K562 (cell line): Measurements from ENCODE around the gene CFAP410. TPM values are rescaled to one million over a fixed set of nuclear protein-coding genes. Genes with fewer than 3 reads are reported as not detected.

Source experiments
- ATAC-seq: fragments of 200-7000 bp; cut with Tn5 transposase; 3 replicates; pipeline ENCODE4 v1.9.1; 2020; ENCODE audit warnings: moderate library complexity
- BruUV-seq: library from RNA; stranded (reverse); fragments of 400-500 nt; replicated peaks from 2 replicates; lab custom pipeline; 2021; lab: Mats Ljungman, UMichigan
- CTCF ChIA-PET: fragments of 300-600 bp; formaldehyde crosslinking; extraction: SDS; loops from one replicate; lab custom pipeline; 2021; ENCODE audit warnings: low intra/inter-chr PET ratio; lab: Yijun Ruan, JAX
- POLR2A ChIA-PET: fragments of 300-600, 350-650 bp; sonication (Branson Sonifier 250); formaldehyde crosslinking; extraction: SDS; loops from one replicate; lab custom pipeline; 2021; ENCODE audit warnings: antibody characterized with exemption, inconsistent platforms; lab: Yijun Ruan, JAX
- DNase-seq, 4 experiments: peaks; one replicate each; pipeline versions ENCODE4 v3.0.0 to v3.0.0-alpha.2; 2011 to 2018; ENCODE audit warnings: low spot score in 3 of 4, mixed read lengths in 3 of 4; ENCODE audit errors: extremely low read depth in 1 of 4
- FAIRE-seq: peaks from 2 replicates; lab custom pipeline; 2011; peaks lifted over from hg19 to GRCh38; lab: Jason Lieb, UNC
- H2AFZ ChIP-seq: 2 replicates; pipeline ENCODE4 v1.6.0; 2011; ENCODE audit warnings: low read depth, low read length, control low read depth, inconsistent platforms
- H3K27ac ChIP-seq: fragments of 200-600 bp; 3 replicates; pipeline ENCODE4 v1.8.0; 2011; ENCODE audit warnings: low read depth, mild to moderate bottlenecking, control low read depth, inconsistent platforms, low read length, moderate library complexity, mixed read lengths; ENCODE audit errors: extremely low read depth
- H3K27me3 ChIP-seq, 2 experiments: fragments of 300-600 bp in 1 of 2; 2 replicates in 1 of 2; 3 replicates in 1 of 2; pipeline versions ENCODE4 v1.6.0 to v1.8.0; 2011; ENCODE audit warnings: inconsistent platforms in 2 of 2, low read length in 2 of 2, mild to moderate bottlenecking in 1 of 2, mixed read lengths in 1 of 2, moderate library complexity in 1 of 2; ENCODE audit not compliant: control insufficient read depth in 2 of 2, insufficient read depth in 2 of 2
- H3K36me3 ChIP-seq: fragments of 300-600 bp; 3 replicates; pipeline ENCODE4 v1.8.0; 2011; ENCODE audit warnings: mild to moderate bottlenecking, low read length, inconsistent platforms; ENCODE audit not compliant: control insufficient read depth, insufficient read depth
- H3K4me1 ChIP-seq, 2 experiments: fragments of 200-600 bp in 1 of 2; replicated peaks in 1 of 2; 2 replicates in 1 of 2; 3 replicates in 1 of 2; pipeline versions ENCODE4 v1.5.1 to v1.8.0; 2011; ENCODE audit warnings: inconsistent platforms in 2 of 2, low read length in 2 of 2, mild to moderate bottlenecking in 1 of 2, mixed read lengths in 1 of 2, moderate library complexity in 1 of 2; ENCODE audit not compliant: control insufficient read depth in 2 of 2, insufficient read depth in 2 of 2
- H3K4me2 ChIP-seq: 2 replicates; pipeline ENCODE4 v1.6.1; 2011; ENCODE audit warnings: low read length, control low read depth, inconsistent platforms, mixed read lengths; ENCODE audit not compliant: insufficient read depth
- H3K4me3 ChIP-seq: fragments of 200-600 bp; sonication (generic), shearing (Covaris generic); 2 replicates; pipeline ENCODE4 v1.5.1; 2016; ENCODE audit warnings: control low read depth, inconsistent platforms
- H3K79me2 ChIP-seq: fragments of 200-600 bp; 3 replicates; pipeline ENCODE4 v1.8.0; 2011; ENCODE audit warnings: low read length, inconsistent platforms; ENCODE audit not compliant: control insufficient read depth, insufficient read depth
- H3K9ac ChIP-seq, 2 experiments: 2 replicates each; pipeline versions ENCODE4 v1.6.0 to v1.6.1; 2011; ENCODE audit warnings: low read depth in 2 of 2, low read length in 2 of 2, control low read depth in 1 of 2, inconsistent platforms in 1 of 2, mild to moderate bottlenecking in 1 of 2, mixed read lengths in 1 of 2; ENCODE audit not compliant: insufficient read depth in 1 of 2
- H3K9me1 ChIP-seq: one replicate; pipeline ENCODE4 v1.6.0; 2011; ENCODE audit warnings: inconsistent platforms, mild to moderate bottlenecking, low read length, moderate library complexity; ENCODE audit not compliant: control insufficient read depth, insufficient read depth
- H3K9me3 ChIP-seq: replicated peaks from 2 replicates; pipeline ENCODE4 v1.5.1; 2011; ENCODE audit warnings: low read depth, low read length, inconsistent platforms; ENCODE audit not compliant: control insufficient read depth, insufficient read depth
- H4K20me1 ChIP-seq: replicated peaks from 2 replicates; pipeline ENCODE4 v1.6.1; 2011; ENCODE audit warnings: low read length, inconsistent platforms, mixed read lengths; ENCODE audit not compliant: control insufficient read depth, insufficient read depth
- CHAMP1 ChIP-seq: fragments of 450-650 bp; IDR thresholded peaks from 2 replicates; pipeline ENCODE4 v1.6.1; 2016; ENCODE audit warnings: mild to moderate bottlenecking
- MAFF ChIP-seq: IDR thresholded peaks from 2 replicates; pipeline ENCODE4 v1.6.1; 2012; ENCODE audit warnings: low read length, improper control_type of control experiment
- MITF ChIP-seq: IDR thresholded peaks from 2 replicates; pipeline ENCODE4 v1.6.1; 2014; ENCODE audit warnings: antibody characterized with exemption
- THRAP3 ChIP-seq: fragments of 450-650 bp; IDR thresholded peaks from 2 replicates; pipeline ENCODE4 v1.6.1; 2016; ENCODE audit warnings: mild to moderate bottlenecking, inconsistent platforms, borderline replicate concordance
- ZBTB5 ChIP-seq: fragments of 450-650 bp; IDR thresholded peaks from 2 replicates; pipeline ENCODE4 v1.6.1; 2017; ENCODE audit warnings: antibody characterized with exemption
- ZNF395 ChIP-seq: fragments of 200-800 bp; sonication (Bioruptor generic); IDR thresholded peaks from 2 replicates; pipeline ENCODE4 v1.6.1; 2017; ENCODE audit warnings: missing genetic modification characterization, missing compliant biosample characterization
- ZNF431 ChIP-seq: sonication (generic); formaldehyde crosslinking; IDR thresholded peaks from 2 replicates; pipeline ENCODE4 v1.8.0; 2022; ENCODE audit warnings: mild to moderate bottlenecking, missing genetic modification reagents
- ZNF561 ChIP-seq: fragments of 450-650 bp; formaldehyde crosslinking; conservative IDR thresholded peaks from 2 replicates; pipeline ENCODE4 v1.4.0; 2020; ENCODE audit warnings: mild to moderate bottlenecking, moderate library complexity
- WGBS: fragments of 100-300 bp; shearing (Covaris generic); methylation state at CpG from one replicate; pipeline ENCODE4 v1.1.6; 2016; ENCODE audit warnings: low coverage, mixed read lengths; ENCODE audit not compliant: insufficient coverage; ENCODE audit errors: missing lambda C conversion rate; 5-methylcytosine and 5-hydroxymethylcytosine counted together
- in situ Hi-C: fragments of 300-500 bp; cut with MboI; formaldehyde crosslinking; loops from 4 replicates; pipeline ENCODE4 v1.15.0; 2018; ENCODE audit warnings: inconsistent platforms, mixed read lengths
- intact Hi-C: fragments of 100-400 bp; cut with micrococcal nuclease; formaldehyde crosslinking; loops from 2 replicates; pipeline ENCODE4 v1.14.2; 2022
- polyA plus RNA-seq, 8 experiments: library from polyadenylated mRNA; depleted of rRNA in 4 of 8; stranded (reverse) in 5 of 8; unstranded in 3 of 8; fragments of >200 nt; fragmentation: Nextera tagmentation in 2 of 8; fragmentation: Illumina TruSeq in 1 of 8; extraction: Ambion mirVana in 2 of 8; extraction: Trizol in 1 of 8; gene quantifications; 2 replicates each; pipeline versions ENCODE4 v1.2.1 to v1.2.3, GENCODE V29; 2011 to 2014; ENCODE audit warnings: inconsistent platforms in 1 of 8, missing spikeins in 1 of 8
- total RNA-seq, 7 experiments: library from RNA; depleted of rRNA in 6 of 7; stranded (reverse); fragments of >200 nt in 6 of 7; fragmentation: Illumina TruSeq in 2 of 7; extraction: Trizol in 2 of 7; gene quantifications; 2 replicates each; pipeline versions ENCODE4 v1.2.1 to v1.2.3, GENCODE V29; 2011 to 2021; ENCODE audit warnings: low replicate concordance in 1 of 7

CFAP410 gene
- total and polyA plus RNA-seq, 9 of the 15 experiments (the other 6 are each of a cell fraction or from before 2014, with no cell fraction given), result 0.07 to 17.3 (median 2.3) TPM

- Histone ChIP-seq H2AFZ (no peak overlapping the region), H3K27me3 (peaks cover 33 to 75% of the 10 kb centered on the region in 2 experiments; a peak in 4 of 5 replicates), H3K36me3 (no peaks in the 10 kb centered on the region), H3K79me2 (no peaks in the 10 kb centered on the region), H3K9me1 (no peaks in the 10 kb centered on the region), H3K4me2 (no peak overlapping the region), H4K20me1 (no peaks in the 10 kb centered on the region; the same call in 1 of the 2 replicates)
- CTCF ChIA-PET, result interaction anchor here (0.6 kb wide), 1 partner anchor 41 kb away, joined by 3 read pairs; no protein-coding TSS in a partner anchor
- DNase-seq, result no peak
- TF ChIP-seq THRAP3 (no peak), ZBTB5 (no peak), ZNF431 (no peak), CHAMP1 (no peak), MAFF (no peak), MITF (no peak), ZNF561 (CRISPR knock-in tag) (no peak), ZNF395 (CRISPR knock-in tag) (no peak)
- TF ChIP-seq, all 486 proteins: peak for 0
- no peak for FAIRE-seq
- Histone ChIP-seq H3K27ac (no peak overlapping the region), H3K9ac (peak overlapping the region in 1 of 2 experiments; percentile 58; a peak in 1 of 4 replicates), H3K4me1 (peaks cover 0 to 36% of the 10 kb centered on the region in 2 experiments; a peak in 4 of 5 replicates), H3K4me3 (no peak overlapping the region), H3K9me3 (no peaks in the 10 kb centered on the region)
- in situ Hi-C loops, result no loop called here
- intact Hi-C loops, result no loop called here
- peak; percentile 14; the same call in 1 of the 3 replicates for ATAC-seq
- 1% methylated on average over 27 of the region's 28 CpGs for WGBS
- POLR2A ChIA-PET, result no interaction called here
- no TSS peak for BruUV-seq
Measured at GRCh38 chr21:44366586-44367211, 27.5 kb upstream of the CFAP410 start.
